ENCODE data around the gene OR13C5. TPM values are rescaled to one million over a fixed set of nuclear protein-coding genes. Genes with fewer than 3 reads are reported as not detected.

The OR13C5 gene
- polyA plus RNA-seq, 3 donors from 2014 or later: not detected

GRCh38 chr9:104580562-104580961, 18.7 kb downstream of the OR13C5 start:
- Mint-ChIP-seq H3K27ac (no peak overlapping the region), H3K4me3 (no peak overlapping the region), H3K27me3 (ENCODE audit: low read depth in 3 of 3) (peaks cover 0 to 7% (median 1%) of the 10 kb centered on the region in 3 donors), H3K9me3 (peaks cover 0 to 2% (median 1%) of the 10 kb centered on the region in 6 donors), H3K36me3 (no peaks in the 10 kb centered on the region), H3K4me1 (no peaks in the 10 kb centered on the region)
- DNase-seq: no peak

DNA sequence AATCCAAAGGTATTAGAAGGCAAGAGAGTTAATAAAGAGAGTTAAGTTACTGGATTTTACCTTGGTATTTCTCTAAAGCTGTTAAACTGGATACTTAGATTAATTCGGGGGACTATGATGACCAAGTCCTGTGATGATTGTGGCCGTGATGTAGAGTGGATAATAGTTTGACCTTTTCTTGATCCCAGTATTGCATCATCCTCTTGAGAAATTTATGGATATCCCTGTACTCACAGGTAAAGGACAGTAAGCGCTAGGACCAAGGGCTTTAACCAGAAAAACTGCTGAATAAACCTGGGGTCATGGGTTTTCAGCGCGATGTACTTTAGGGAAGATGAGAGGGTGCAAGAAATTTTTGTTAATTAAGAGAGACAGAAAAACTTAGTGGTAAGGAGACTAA, 21.9 kb downstream of the OR13C5 start:
- no peak for DNase-seq
- peaks cover 0 to 3% (median 0%) of the 10 kb centered on the region in 3 donors for H3K36me3 Mint-ChIP-seq
- H3K27ac Mint-ChIP-seq: no peak overlapping the region
- no peak overlapping the region for H3K4me3 Mint-ChIP-seq
- no peaks in the 10 kb centered on the region for H3K4me1 Mint-ChIP-seq
- peaks cover 0 to 7% (median 0%) of the 10 kb centered on the region in 3 donors for H3K27me3 Mint-ChIP-seq (ENCODE audit: low read depth in 3 of 3)
- peaks cover 1 to 27% (median 10%) of the 10 kb centered on the region in 6 donors for H3K9me3 Mint-ChIP-seq

DNA sequence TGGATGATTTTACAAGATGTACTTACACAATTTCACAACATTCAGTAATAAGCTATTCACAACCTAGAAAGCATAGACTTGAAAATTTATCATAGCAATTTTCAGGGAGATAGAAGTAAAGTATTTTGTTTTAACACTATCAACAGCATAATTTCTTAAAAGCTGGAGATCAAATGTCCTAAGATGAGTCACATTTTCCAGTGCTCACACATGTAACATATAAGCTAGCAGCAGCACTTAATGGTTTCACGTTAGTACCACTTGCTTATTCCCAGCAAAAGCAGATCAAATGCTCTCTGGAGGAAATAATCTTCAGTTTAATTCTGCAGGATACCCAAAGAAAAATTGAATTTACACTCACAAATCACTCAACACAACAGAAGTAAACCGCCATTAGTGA, 23.8 kb downstream of the OR13C5 start:
- H3K27ac Mint-ChIP-seq: no peak overlapping the region
- peaks cover 6 to 32% (median 13%) of the 10 kb centered on the region in 6 donors for H3K9me3 Mint-ChIP-seq
- H3K4me1 Mint-ChIP-seq: no peaks in the 10 kb centered on the region
- no peak overlapping the region for H3K4me3 Mint-ChIP-seq
- H3K27me3 Mint-ChIP-seq (ENCODE audit: low read depth in 3 of 3): peaks cover 0 to 7% (median 0%) of the 10 kb centered on the region in 3 donors
- no peak for DNase-seq
- H3K36me3 Mint-ChIP-seq: peaks cover 0 to 3% (median 0%) of the 10 kb centered on the region in 3 donors

DNA sequence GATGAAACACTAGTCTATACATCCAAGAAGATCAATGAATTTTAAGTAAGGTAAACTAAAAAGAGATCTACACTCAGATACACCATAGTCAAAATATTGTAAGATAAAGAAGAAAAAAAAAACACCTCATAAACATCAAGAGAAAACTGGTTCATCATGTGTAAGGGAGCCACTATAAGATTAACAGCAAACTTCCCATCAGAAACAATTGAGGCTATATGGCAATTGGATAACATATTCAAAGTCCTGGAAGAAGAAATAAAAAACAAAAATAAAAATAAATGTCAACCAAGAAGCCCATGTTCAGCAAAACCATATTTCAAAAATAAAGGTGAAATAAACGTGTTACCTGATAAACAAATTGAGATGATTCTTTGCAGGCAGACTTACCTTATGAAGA, 26.6 kb downstream of the OR13C5 start:
- Mint-ChIP-seq H3K36me3 (peaks cover 0 to 6% (median 0%) of the 10 kb centered on the region in 3 donors), H3K27me3 (ENCODE audit: low read depth in 3 of 3) (peaks cover 0 to 3% (median 0%) of the 10 kb centered on the region in 3 donors), H3K27ac (no peak overlapping the region), H3K4me1 (no peaks in the 10 kb centered on the region), H3K9me3 (peaks cover 5 to 34% (median 19%) of the 10 kb centered on the region in 6 donors), H3K4me3 (no peak overlapping the region)
- no peak for DNase-seq

DNA sequence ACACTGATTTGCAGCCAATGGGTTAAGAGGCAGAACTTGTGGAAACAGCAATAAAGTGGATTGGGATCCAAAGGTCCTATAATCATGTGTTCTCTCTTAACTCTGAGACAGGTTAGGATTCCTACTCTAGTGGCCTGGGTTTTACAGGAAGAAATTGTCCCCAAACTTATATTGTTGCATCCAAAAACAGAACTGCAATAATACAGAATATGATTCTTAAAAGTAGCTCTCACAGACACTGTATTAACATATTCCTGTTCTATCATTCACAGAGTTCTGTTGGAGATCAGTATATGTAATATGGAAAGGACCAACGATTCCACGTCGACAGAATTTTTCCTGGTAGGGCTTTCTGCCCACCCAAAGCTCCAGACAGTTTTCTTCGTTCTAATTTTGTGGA, 30.3 kb downstream of the OR13C5 start, which contains the start of gene OR13C8:
TSS of gene OR13C8 (plus strand) at position 301 of the 400 bp plus-strand sequence. CDS start at position 301, 0 bp downstream.
- peaks cover 5 to 28% (median 20%) of the 10 kb centered on the region in 6 donors for H3K9me3 Mint-ChIP-seq
- no peak for DNase-seq
- no peak within 1 kb of the TSS for H3K27ac Mint-ChIP-seq
- no peaks in the 10 kb centered on the region for H3K4me1 Mint-ChIP-seq
- no peaks in the 10 kb centered on the region for H3K27me3 Mint-ChIP-seq (ENCODE audit: low read depth in 3 of 3)
- H3K36me3 Mint-ChIP-seq: peaks cover 0 to 6% (median 0%) of the 10 kb centered on the region in 3 donors
- H3K4me3 Mint-ChIP-seq: no peak within 1 kb of the TSS

DNA sequence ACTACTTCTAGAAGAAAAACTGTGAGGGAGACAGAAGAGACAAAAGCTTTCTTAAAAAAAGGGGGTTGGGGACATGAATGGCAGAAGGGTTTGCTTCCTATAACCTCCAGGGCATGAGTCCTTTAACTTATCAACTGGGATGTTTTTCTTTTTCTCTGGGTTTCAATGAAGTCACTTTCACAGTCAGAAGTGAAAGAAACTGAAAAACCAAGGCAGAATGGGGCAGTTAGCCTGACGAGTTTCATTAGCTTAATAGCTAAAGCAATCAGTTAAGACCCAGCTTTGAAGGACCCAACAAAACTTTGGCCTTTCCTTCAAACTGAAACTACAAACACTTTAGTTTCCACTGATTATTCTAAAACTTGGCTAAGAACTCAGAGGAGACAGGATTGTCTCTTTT, 34.9 kb downstream of the OR13C5 start:
- Mint-ChIP-seq H3K4me3 (no peak overlapping the region), H3K27me3 (ENCODE audit: low read depth in 3 of 3) (peaks cover 0 to 1% (median 0%) of the 10 kb centered on the region in 3 donors), H3K27ac (no peak overlapping the region), H3K9me3 (peaks cover 0 to 12% (median 9%) of the 10 kb centered on the region in 6 donors), H3K36me3 (peaks cover 0 to 3% (median 0%) of the 10 kb centered on the region in 3 donors), H3K4me1 (no peaks in the 10 kb centered on the region)
- DNase-seq: no peak

DNA sequence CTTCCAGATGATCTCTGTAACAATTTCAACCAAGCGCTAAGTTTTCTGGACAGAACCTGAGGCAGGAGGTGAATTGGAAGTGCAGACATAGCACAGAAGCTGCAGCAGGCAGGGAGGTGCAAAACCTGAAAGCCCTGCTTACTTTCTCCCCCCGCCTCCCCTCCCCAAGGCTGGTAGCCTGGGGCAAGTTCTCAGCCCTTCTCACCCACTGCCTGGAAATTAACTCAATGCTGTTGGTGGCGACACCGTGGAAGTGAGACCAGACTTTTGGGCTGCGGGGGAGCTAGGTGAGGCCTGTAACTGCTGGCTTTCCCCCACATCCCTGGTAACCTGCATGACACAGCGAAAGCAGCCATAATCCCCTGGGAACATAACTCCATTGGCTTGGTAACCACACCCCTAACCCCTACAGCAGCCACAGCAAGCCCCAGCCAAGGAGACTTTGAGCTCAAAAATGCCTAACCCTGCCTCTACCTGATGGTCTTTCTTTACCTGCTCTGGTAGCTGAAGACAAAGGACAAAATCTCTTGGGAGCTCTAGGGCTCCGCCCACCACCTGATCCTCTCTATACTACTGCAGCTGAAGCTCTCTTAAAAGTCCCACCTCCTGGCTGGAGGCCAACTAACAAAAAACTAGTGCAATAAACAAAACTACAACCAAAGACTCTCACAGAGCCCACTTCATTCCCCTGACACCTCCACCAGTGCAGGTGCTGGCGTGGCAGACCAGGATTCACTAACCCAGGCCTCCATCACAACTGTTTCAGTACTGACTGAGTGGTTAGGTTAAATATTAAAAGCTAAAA, 42.2 kb downstream of the OR13C5 start:
- H3K4me3 Mint-ChIP-seq: no peak overlapping the region
- H3K4me1 Mint-ChIP-seq: no peaks in the 10 kb centered on the region
- H3K36me3 Mint-ChIP-seq: no peaks in the 10 kb centered on the region
- DNase-seq: no peak
- H3K27ac Mint-ChIP-seq: no peak overlapping the region
- H3K27me3 Mint-ChIP-seq (ENCODE audit: low read depth in 3 of 3): peaks cover 0 to 2% (median 1%) of the 10 kb centered on the region in 3 donors
- peaks cover 6 to 24% (median 17%) of the 10 kb centered on the region in 6 donors for H3K9me3 Mint-ChIP-seq

DNA sequence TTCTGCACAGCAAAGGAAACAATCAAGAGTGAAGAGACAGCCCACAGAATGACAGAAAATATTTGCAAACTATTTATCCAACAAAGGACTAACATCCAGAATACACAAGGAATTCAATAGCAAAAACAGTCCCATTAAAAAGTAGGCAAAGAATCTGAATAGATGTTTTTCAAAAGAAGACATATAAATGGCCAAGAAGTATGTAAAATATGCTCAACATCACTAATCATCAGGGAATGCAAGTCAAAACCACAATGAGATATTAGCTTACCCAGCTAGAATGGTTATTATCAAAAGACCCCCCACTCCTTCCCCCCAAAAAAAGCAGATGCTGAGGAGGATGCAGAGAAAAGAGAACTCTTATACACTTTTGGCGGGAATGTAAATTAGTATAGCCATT, 43.7 kb downstream of the OR13C5 start:
- Mint-ChIP-seq H3K4me1 (no peaks in the 10 kb centered on the region), H3K9me3 (peaks cover 7 to 22% (median 15%) of the 10 kb centered on the region in 6 donors), H3K27me3 (ENCODE audit: low read depth in 3 of 3) (peaks cover 0 to 2% (median 1%) of the 10 kb centered on the region in 3 donors), H3K4me3 (no peak overlapping the region), H3K36me3 (no peaks in the 10 kb centered on the region), H3K27ac (no peak overlapping the region)
- DNase-seq: no peak

DNA sequence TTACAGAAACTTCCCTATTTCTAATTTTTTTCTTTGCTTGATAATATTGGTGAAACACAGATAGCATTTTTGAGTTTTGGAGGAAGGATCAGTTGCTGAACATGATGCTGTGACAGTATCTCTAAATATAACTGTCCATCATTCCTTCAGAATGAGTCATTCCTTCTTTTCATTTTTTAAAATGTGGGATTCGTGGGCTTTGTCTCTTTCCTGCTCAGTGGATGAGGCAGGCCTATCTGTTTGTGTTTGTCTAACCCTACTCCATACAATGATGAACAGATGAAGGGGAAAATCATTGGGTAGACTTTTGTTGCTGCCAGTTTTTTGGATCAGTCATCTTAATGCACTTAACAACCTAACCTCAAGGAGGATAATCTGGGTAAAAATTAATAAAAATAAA, 46.0 kb downstream of the OR13C5 start:
- Mint-ChIP-seq H3K4me3 (no peak overlapping the region), H3K27ac (no peak overlapping the region), H3K27me3 (ENCODE audit: low read depth in 3 of 3) (no peaks in the 10 kb centered on the region), H3K4me1 (no peaks in the 10 kb centered on the region), H3K9me3 (peaks cover 7 to 19% (median 10%) of the 10 kb centered on the region in 6 donors), H3K36me3 (no peaks in the 10 kb centered on the region)
- no peak for DNase-seq

Other genes starting within 250 kb of the OR13C5 start
- not detected for gene OR13F1, start 95.2 kb downstream of the OR13C5 start, polyA plus RNA-seq
- gene OR13C4, start 72.2 kb downstream of the OR13C5 start, polyA plus RNA-seq: not detected
- not detected for gene OR13C3, start 62.6 kb downstream of the OR13C5 start, polyA plus RNA-seq
- not detected for gene OR13C8, start 30.2 kb downstream of the OR13C5 start, polyA plus RNA-seq
- not detected for gene OR13C2, start 6.2 kb upstream of the OR13C5 start, polyA plus RNA-seq
- not detected for gene OR13C9, start 18.8 kb upstream of the OR13C5 start, polyA plus RNA-seq
- gene OR13D1, start 95.1 kb upstream of the OR13C5 start, polyA plus RNA-seq: not detected
- 10 to 100 TPM; 28.2 to 58.0 (median 29.2) TPM for gene NIPSNAP3A, start 148.3 kb upstream of the OR13C5 start, polyA plus RNA-seq
- gene NIPSNAP3B, start 164.7 kb upstream of the OR13C5 start, polyA plus RNA-seq: under 1 TPM in 2 of 3 donors, not detected in 1; 0.45 to 0.98 TPM

Measured in immature natural killer cell (primary cell).